HG03060 (cell line): ENCODE measurements around the gene IL37.

Experiments used
- ATAC-seq: cut with Tn5 transposase; IDR thresholded peaks from one replicate; pipeline ENCODE4 v1.9.1; 2021; ENCODE audit warnings: low read depth, moderate number of reproducible peaks; ENCODE audit not compliant: unreplicated experiment

The IL37 gene

DNA sequence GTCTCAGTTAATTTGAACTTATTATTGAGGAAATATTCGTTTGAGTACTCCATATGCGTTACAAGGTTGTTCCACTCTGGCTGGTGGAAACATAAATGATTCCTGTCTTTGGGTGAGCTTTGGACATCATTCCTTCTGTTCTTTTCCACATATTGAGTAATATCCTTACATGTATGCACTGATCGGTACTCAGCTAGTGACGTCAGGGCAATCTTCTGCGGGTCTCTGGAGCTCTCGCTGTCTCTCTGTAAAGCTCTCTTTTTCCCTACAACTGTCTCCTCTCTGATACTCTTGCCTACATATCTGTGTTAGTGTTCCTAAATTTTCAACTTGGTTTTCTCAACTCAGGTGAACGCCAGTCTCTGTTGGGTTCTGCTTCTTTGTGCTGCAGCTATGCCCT is 43.4 kb downstream of the IL37 start:
- ATAC-seq, result no peak

DNA sequence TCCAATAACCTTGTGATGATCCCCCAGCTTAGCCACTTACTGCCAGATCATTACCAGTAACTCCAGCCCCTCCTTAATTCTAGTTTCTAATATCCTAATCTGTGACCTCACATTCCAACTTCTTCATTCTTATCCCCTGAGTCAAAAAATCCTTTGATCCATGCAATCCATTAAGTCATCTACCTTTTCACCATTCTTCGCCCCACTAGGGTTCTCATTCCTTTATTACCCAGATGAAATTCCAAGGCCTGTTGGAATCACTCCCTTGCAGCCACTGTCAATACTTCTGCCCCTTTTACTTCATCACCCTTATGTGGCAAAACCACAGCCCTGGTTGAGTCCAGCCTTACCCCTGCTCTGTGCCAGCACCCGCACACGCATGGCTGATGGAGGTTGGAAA is 46.5 kb downstream of the IL37 start:
- no peak for ATAC-seq

DNA sequence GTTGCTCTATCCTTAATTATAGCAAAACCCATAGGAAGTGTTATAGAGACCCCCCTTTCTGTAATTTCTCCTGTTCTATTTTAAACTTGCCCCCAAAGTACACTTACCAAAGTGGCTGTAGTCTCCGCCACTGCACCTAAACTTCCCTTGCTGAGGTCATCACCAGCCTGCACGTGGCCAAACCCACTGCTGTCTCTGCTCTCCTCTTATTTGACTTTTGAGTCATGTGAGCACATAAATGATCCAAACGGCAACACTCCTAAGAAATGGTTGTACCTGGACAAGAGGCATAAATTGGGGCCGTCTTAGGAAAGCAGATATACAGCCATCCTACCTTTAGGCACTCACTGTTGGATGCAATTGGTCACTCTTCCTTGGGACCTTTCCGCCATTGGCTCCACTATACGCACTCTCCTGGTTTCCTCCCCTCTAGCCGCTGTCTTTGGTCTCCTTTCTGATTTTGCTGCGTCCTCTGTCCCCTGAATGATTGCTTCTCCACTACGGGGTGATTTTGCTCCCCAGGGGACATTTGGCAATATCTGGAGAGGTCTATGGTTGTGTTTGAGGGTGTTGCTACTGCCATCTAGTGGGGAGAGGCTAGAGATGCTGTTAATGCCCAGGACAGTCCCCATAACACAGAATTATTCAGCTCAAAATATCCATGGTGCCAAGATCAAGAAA is 47.6 kb downstream of the IL37 start:
- no peak for ATAC-seq

- no peak for ATAC-seq
These were observed 48.3 kb downstream of the IL37 start for GRCh38 chr2:112959109-112959812.

- ATAC-seq, result no peak
These were observed 49.4 kb downstream of the IL37 start for GRCh38 chr2:112960230-112960825.

- no peak for ATAC-seq
These were observed 51.6 kb downstream of the IL37 start for GRCh38 chr2:112962308-112963175.

GRCh38 chr2:112967023-112967422 is 56.1 kb downstream of the IL37 start:
- no peak for ATAC-seq
